Osteoblast (primary cell): ENCODE data around the gene PGS1. TPM values are rescaled to one million over a fixed set of nuclear protein-coding genes. Genes with fewer than 3 reads are reported as not detected.

ENCODE experiments used
- DNase-seq: peaks from one replicate; pipeline ENCODE4 v3.0.0; 2011; ENCODE audit warnings: low spot score, mixed read lengths; ENCODE audit not compliant: insufficient read length; ENCODE audit errors: missing footprints
- H2AFZ ChIP-seq: 2 replicates; pipeline ENCODE4 v1.6.0; 2011; ENCODE audit warnings: mild to moderate bottlenecking, low read length
- H3K27ac ChIP-seq: 2 replicates; pipeline ENCODE4 v1.5.1; 2011; ENCODE audit warnings: mild to moderate bottlenecking, low read depth, low read length, moderate library complexity
- H3K27me3 ChIP-seq: 2 replicates; pipeline ENCODE4 v1.6.0; 2012; ENCODE audit warnings: mild to moderate bottlenecking, control low read depth, inconsistent platforms, low read length, moderate library complexity; ENCODE audit not compliant: insufficient read depth
- H3K36me3 ChIP-seq: 2 replicates; pipeline ENCODE4 v1.5.1; 2011; ENCODE audit warnings: mild to moderate bottlenecking, low read length, control low read depth, moderate library complexity; ENCODE audit not compliant: insufficient read depth
- H3K4me1 ChIP-seq: 2 replicates; pipeline ENCODE4 v1.5.1; 2011; ENCODE audit warnings: mild to moderate bottlenecking, low read length, control low read depth, moderate library complexity; ENCODE audit not compliant: insufficient read depth
- H3K4me2 ChIP-seq: 2 replicates; pipeline ENCODE4 v1.6.0; 2011; ENCODE audit warnings: mild to moderate bottlenecking, low read length; ENCODE audit not compliant: insufficient read depth
- H3K4me3 ChIP-seq: fragments of 200-600 bp; sonication (generic); 3 replicates; pipeline ENCODE4 v1.5.1; 2012; ENCODE audit warnings: mild to moderate bottlenecking, low read length, inconsistent platforms; ENCODE audit not compliant: insufficient read depth
- H3K79me2 ChIP-seq: 2 replicates; pipeline ENCODE4 v1.6.0; 2012; ENCODE audit warnings: mild to moderate bottlenecking, low read length, control low read depth, inconsistent platforms; ENCODE audit not compliant: insufficient read depth
- H3K9me3 ChIP-seq: 2 replicates; pipeline ENCODE4 v1.5.1; 2011; ENCODE audit warnings: low read depth, low read length, control low read depth
- H4K20me1 ChIP-seq: 2 replicates; pipeline ENCODE4 v1.6.0; 2012; ENCODE audit warnings: mild to moderate bottlenecking, low read length, control low read depth; ENCODE audit not compliant: insufficient read depth
- CTCF ChIP-seq: IDR thresholded peaks from 2 replicates; pipeline ENCODE4 v1.5.1; 2011; ENCODE audit warnings: mild to moderate bottlenecking, low read depth, low read length, moderate library complexity; ENCODE audit errors: extremely low read depth
- total RNA-seq: library from RNA; depleted of rRNA; stranded (reverse); fragments of >200 nt; gene quantifications from 2 replicates; pipeline ENCODE4 v1.2.3, GENCODE V29; 2012

The PGS1 gene
- total RNA-seq, 1 donor = 34.4 TPM

- H2AFZ ChIP-seq = no peak overlapping the region
- H3K27me3 ChIP-seq = peaks cover 3% of the 10 kb centered on the region
- H3K4me3 ChIP-seq = no peak overlapping the region
- H3K79me2 ChIP-seq = no peaks in the 10 kb centered on the region
- H3K4me2 ChIP-seq = no peak overlapping the region
- H3K4me1 ChIP-seq = no peaks in the 10 kb centered on the region
- H3K27ac ChIP-seq = no peak overlapping the region
- no peaks in the 10 kb centered on the region for H3K36me3 ChIP-seq
- DNase-seq = no peak
- no peaks in the 10 kb centered on the region for H4K20me1 ChIP-seq
- no peak for TF ChIP-seq CTCF
- H3K9me3 ChIP-seq = no peaks in the 10 kb centered on the region
Observed at GRCh38 chr17:78438694-78439325, 60.4 kb downstream of the PGS1 start.

GRCh38 chr17:78441271-78441971 lies 63.0 kb downstream of the PGS1 start:
- no peak overlapping the region for H2AFZ ChIP-seq
- H3K27ac ChIP-seq = no peak overlapping the region
- H4K20me1 ChIP-seq = no peaks in the 10 kb centered on the region
- no peaks in the 10 kb centered on the region for H3K9me3 ChIP-seq
- H3K4me2 ChIP-seq = no peak overlapping the region
- no peak for DNase-seq
- no peak for TF ChIP-seq CTCF
- H3K4me1 ChIP-seq = no peaks in the 10 kb centered on the region
- H3K79me2 ChIP-seq = no peaks in the 10 kb centered on the region
- no peaks in the 10 kb centered on the region for H3K36me3 ChIP-seq
- H3K27me3 ChIP-seq = peaks cover 3% of the 10 kb centered on the region
- H3K4me3 ChIP-seq = no peak overlapping the region

- Histone ChIP-seq H2AFZ (no peak overlapping the region), H3K4me1 (no peaks in the 10 kb centered on the region), H3K27ac (no peak overlapping the region), H3K79me2 (no peaks in the 10 kb centered on the region), H3K4me2 (no peak overlapping the region), H4K20me1 (no peaks in the 10 kb centered on the region), H3K4me3 (no peak overlapping the region), H3K27me3 (peaks cover 3% of the 10 kb centered on the region), H3K36me3 (no peaks in the 10 kb centered on the region), H3K9me3 (no peaks in the 10 kb centered on the region)
- no peak for TF ChIP-seq CTCF
- no peak for DNase-seq
Observed at GRCh38 chr17:78442648-78443218, 64.3 kb downstream of the PGS1 start.

- peaks cover 3% of the 10 kb centered on the region for H3K27me3 ChIP-seq
- H3K4me2 ChIP-seq = no peak overlapping the region
- no peaks in the 10 kb centered on the region for H3K36me3 ChIP-seq
- no peak overlapping the region for H3K27ac ChIP-seq
- H4K20me1 ChIP-seq = no peaks in the 10 kb centered on the region
- H3K9me3 ChIP-seq = no peaks in the 10 kb centered on the region
- H3K4me1 ChIP-seq = no peaks in the 10 kb centered on the region
- DNase-seq = no peak
- H2AFZ ChIP-seq = no peak overlapping the region
- no peak for TF ChIP-seq CTCF
- H3K79me2 ChIP-seq = no peaks in the 10 kb centered on the region
- H3K4me3 ChIP-seq = no peak overlapping the region
Observed at GRCh38 chr17:78444392-78444791, 65.9 kb downstream of the PGS1 start.
